Nephron progenitor cell (in vitro differentiated cells): ENCODE data around the gene UBE2QL1.

ENCODE experiments used
- DNase-seq: peaks from one replicate; pipeline ENCODE4 v3.0.0; 2021
- H3K27ac Mint-ChIP-seq: 2 replicates; pipeline ENCODE4 v1.8.0; 2021; ENCODE audit warnings: mild to moderate bottlenecking, moderate library complexity, mixed read lengths
- H3K27me3 Mint-ChIP-seq: 2 replicates; pipeline ENCODE4 v1.8.0; 2021; ENCODE audit warnings: mild to moderate bottlenecking, low read depth, mixed read lengths; ENCODE audit not compliant: poor library complexity
- H3K36me3 Mint-ChIP-seq: 2 replicates; pipeline ENCODE4 v1.8.0; 2021; ENCODE audit warnings: low read depth, mixed read lengths
- H3K4me1 Mint-ChIP-seq: 2 replicates; pipeline ENCODE4 v1.8.0; 2021; ENCODE audit warnings: mixed read lengths
- H3K4me3 Mint-ChIP-seq: 2 replicates; pipeline ENCODE4 v1.8.0; 2021; ENCODE audit warnings: mild to moderate bottlenecking, moderate library complexity, mixed read lengths
- H3K9me3 Mint-ChIP-seq: 2 replicates; pipeline ENCODE4 v1.8.0; 2021; ENCODE audit warnings: mild to moderate bottlenecking, moderate library complexity, mixed read lengths
- CTCF ChIP-seq: fragments of 200-600 bp; sonication (generic); IDR thresholded peaks from 2 replicates; pipeline ENCODE4 v1.5.0; 2021; ENCODE audit warnings: antibody characterized with exemption

Gene UBE2QL1

GRCh38 chr5:6423327-6424109 lies 25.1 kb upstream of the UBE2QL1 start:
- peaks cover 45% of the 10 kb centered on the region for H3K27me3 Mint-ChIP-seq
- H3K4me3 Mint-ChIP-seq, result no peak overlapping the region
- TF ChIP-seq CTCF, result no peak
- H3K4me1 Mint-ChIP-seq, result no peaks in the 10 kb centered on the region
- peaks cover 6% of the 10 kb centered on the region for H3K9me3 Mint-ChIP-seq
- H3K27ac Mint-ChIP-seq, result no peak overlapping the region
- no peak for DNase-seq
- H3K36me3 Mint-ChIP-seq, result no peaks in the 10 kb centered on the region

- H3K27ac Mint-ChIP-seq, result no peak overlapping the region
- no peaks in the 10 kb centered on the region for H3K4me1 Mint-ChIP-seq
- no peak for DNase-seq
- no peaks in the 10 kb centered on the region for H3K36me3 Mint-ChIP-seq
- no peak for TF ChIP-seq CTCF
- peaks cover 4% of the 10 kb centered on the region for H3K9me3 Mint-ChIP-seq
- H3K27me3 Mint-ChIP-seq, result peaks cover 51% of the 10 kb centered on the region
- no peak overlapping the region for H3K4me3 Mint-ChIP-seq
Measured at GRCh38 chr5:6424110-6424659, 24.5 kb upstream of the UBE2QL1 start.

GRCh38 chr5:6424700-6425099 lies 24.0 kb upstream of the UBE2QL1 start:
- Mint-ChIP-seq H3K27me3 (peaks cover 51% of the 10 kb centered on the region), H3K4me1 (no peaks in the 10 kb centered on the region), H3K9me3 (peaks cover 7% of the 10 kb centered on the region), H3K36me3 (no peaks in the 10 kb centered on the region), H3K27ac (no peak overlapping the region), H3K4me3 (no peak overlapping the region)
- DNase-seq, result no peak
- TF ChIP-seq CTCF, result no peak

GRCh38 chr5:6427694-6428093 lies 21.0 kb upstream of the UBE2QL1 start:
- Mint-ChIP-seq H3K27ac (no peak overlapping the region), H3K9me3 (peaks cover 7% of the 10 kb centered on the region), H3K27me3 (peaks cover 49% of the 10 kb centered on the region), H3K4me3 (no peak overlapping the region), H3K4me1 (no peaks in the 10 kb centered on the region), H3K36me3 (no peaks in the 10 kb centered on the region)
- DNase-seq, result no peak
- TF ChIP-seq CTCF, result no peak

- TF ChIP-seq CTCF, result no peak
- Mint-ChIP-seq H3K36me3 (no peaks in the 10 kb centered on the region), H3K27ac (no peak overlapping the region), H3K27me3 (peaks cover 50% of the 10 kb centered on the region), H3K4me1 (no peaks in the 10 kb centered on the region), H3K9me3 (peaks cover 7% of the 10 kb centered on the region), H3K4me3 (no peak overlapping the region)
- no peak for DNase-seq
Measured at GRCh38 chr5:6430418-6431028, 18.1 kb upstream of the UBE2QL1 start.
